MG63 (cell line): ENCODE data around the gene CELF4. TPM values are rescaled to one million over a fixed set of nuclear protein-coding genes. Genes with fewer than 3 reads are reported as not detected.

Experiments
- DNase-seq: peaks from one replicate; pipeline ENCODE4 v3.0.0-alpha.2; 2020
- H3K27me3 ChIP-seq: fragments of 250-450 bp; sonication (Bioruptor Pico); 2 replicates; pipeline ENCODE4 v1.5.1; 2020; ENCODE audit warnings: mild to moderate bottlenecking, moderate library complexity
- H3K36me3 ChIP-seq: fragments of 250-450 bp; sonication (Bioruptor Pico); 2 replicates; pipeline ENCODE4 v1.5.1; 2020; ENCODE audit warnings: mild to moderate bottlenecking, moderate library complexity
- H3K4me3 ChIP-seq: fragments of 250-450 bp; sonication (Bioruptor Pico); 2 replicates; pipeline ENCODE4 v1.5.1; 2020; ENCODE audit warnings: mild to moderate bottlenecking, moderate library complexity
- H3K9me3 ChIP-seq: fragments of 250-450 bp; sonication (Bioruptor Pico); 2 replicates; pipeline ENCODE4 v1.5.1; 2020; ENCODE audit warnings: mild to moderate bottlenecking, moderate library complexity
- total RNA-seq: library from RNA; depleted of rRNA; stranded (reverse); fragments of >200 nt; shearing (Covaris generic); gene quantifications from 2 replicates; pipeline ENCODE4 v1.2.3, GENCODE V29; 2014; ENCODE audit warnings: low replicate concordance; rRNA removed

Gene CELF4
- not detected in 2 replicates for total RNA-seq

GRCh38 chr18:37565101-37565976 lies at the start of gene CELF4:
CELF4 (minus strand) TSS chr18:37565798.
- Histone ChIP-seq H3K9me3 (no peaks in the 10 kb centered on the region), H3K36me3 (no peaks in the 10 kb centered on the region), H3K27me3 (peaks cover 53% of the 10 kb centered on the region), H3K4me3 (peak within 1 kb of the TSS; percentile 29)
- peak; percentile 9 for DNase-seq

GRCh38 chr18:37613253-37613565 lies 47.6 kb upstream of the CELF4 start:
- DNase-seq = no peak

GRCh38 chr18:37612524-37613252 lies 47.1 kb upstream of the CELF4 start:
- no peaks in the 10 kb centered on the region for H3K9me3 ChIP-seq
- DNase-seq = no peak
- H3K36me3 ChIP-seq = no peaks in the 10 kb centered on the region
- no peak overlapping the region for H3K4me3 ChIP-seq
- H3K27me3 ChIP-seq = no peaks in the 10 kb centered on the region

More at GRCh38 chr18:37613253-37613565, 47.6 kb upstream of the CELF4 start:
- H3K9me3 ChIP-seq = no peaks in the 10 kb centered on the region
- H3K36me3 ChIP-seq = no peaks in the 10 kb centered on the region
- H3K27me3 ChIP-seq = no peaks in the 10 kb centered on the region
- H3K4me3 ChIP-seq = no peak overlapping the region

- Histone ChIP-seq H3K27me3 (no peaks in the 10 kb centered on the region), H3K4me3 (no peak overlapping the region), H3K9me3 (no peaks in the 10 kb centered on the region), H3K36me3 (no peaks in the 10 kb centered on the region)
- DNase-seq = peak; percentile 7
Measured at GRCh38 chr18:37611614-37612279, 46.1 kb upstream of the CELF4 start.

GRCh38 chr18:37608876-37609275 lies 43.3 kb upstream of the CELF4 start:
- no peak for DNase-seq
- Histone ChIP-seq H3K4me3 (no peak overlapping the region), H3K27me3 (no peaks in the 10 kb centered on the region), H3K9me3 (no peaks in the 10 kb centered on the region), H3K36me3 (no peaks in the 10 kb centered on the region)

- Histone ChIP-seq H3K9me3 (no peaks in the 10 kb centered on the region), H3K4me3 (no peak overlapping the region), H3K27me3 (no peaks in the 10 kb centered on the region), H3K36me3 (no peaks in the 10 kb centered on the region)
- no peak for DNase-seq
Measured at GRCh38 chr18:37607281-37607680, 41.7 kb upstream of the CELF4 start.

GRCh38 chr18:37604032-37604431 lies 38.4 kb upstream of the CELF4 start:
- Histone ChIP-seq H3K36me3 (no peaks in the 10 kb centered on the region), H3K4me3 (no peak overlapping the region), H3K27me3 (no peaks in the 10 kb centered on the region; the same call in 1 of the 2 replicates), H3K9me3 (no peaks in the 10 kb centered on the region)
- no peak for DNase-seq

- no peak for DNase-seq
- H3K9me3 ChIP-seq = no peaks in the 10 kb centered on the region
- H3K4me3 ChIP-seq = no peak overlapping the region
- H3K36me3 ChIP-seq = no peaks in the 10 kb centered on the region
- no peaks in the 10 kb centered on the region; the same call in 1 of the 2 replicates for H3K27me3 ChIP-seq
Measured at GRCh38 chr18:37598966-37599896, 33.6 kb upstream of the CELF4 start.

- no peak overlapping the region for H3K4me3 ChIP-seq
Measured at GRCh38 chr18:37598396-37598795, 32.8 kb upstream of the CELF4 start.

GRCh38 chr18:37590346-37590745 lies 24.7 kb upstream of the CELF4 start:
- Histone ChIP-seq H3K9me3 (no peaks in the 10 kb centered on the region), H3K36me3 (no peaks in the 10 kb centered on the region), H3K27me3 (no peaks in the 10 kb centered on the region), H3K4me3 (no peak overlapping the region)
- DNase-seq = no peak

More at GRCh38 chr18:37598396-37598795, 32.8 kb upstream of the CELF4 start:
- Histone ChIP-seq H3K36me3 (no peaks in the 10 kb centered on the region), H3K9me3 (no peaks in the 10 kb centered on the region), H3K27me3 (no peaks in the 10 kb centered on the region; the same call in 1 of the 2 replicates)
- no peak for DNase-seq

GRCh38 chr18:37588289-37588688 lies 22.7 kb upstream of the CELF4 start:
- Histone ChIP-seq H3K27me3 (no peaks in the 10 kb centered on the region), H3K9me3 (no peaks in the 10 kb centered on the region), H3K4me3 (no peak overlapping the region), H3K36me3 (no peaks in the 10 kb centered on the region)
- no peak for DNase-seq

- no peaks in the 10 kb centered on the region for H3K27me3 ChIP-seq
- no peak overlapping the region for H3K4me3 ChIP-seq
- H3K36me3 ChIP-seq = no peaks in the 10 kb centered on the region
- DNase-seq = no peak
- no peaks in the 10 kb centered on the region for H3K9me3 ChIP-seq
Measured at GRCh38 chr18:37586656-37587225, 21.1 kb upstream of the CELF4 start.

GRCh38 chr18:37584952-37585695 lies 19.5 kb upstream of the CELF4 start:
- no peak overlapping the region for H3K4me3 ChIP-seq
- no peaks in the 10 kb centered on the region for H3K9me3 ChIP-seq
- H3K36me3 ChIP-seq = no peaks in the 10 kb centered on the region
- no peak for DNase-seq
- H3K27me3 ChIP-seq = no peaks in the 10 kb centered on the region

- H3K27me3 ChIP-seq = no peaks in the 10 kb centered on the region
Measured at GRCh38 chr18:37584217-37584616, 18.6 kb upstream of the CELF4 start.

GRCh38 chr18:37582261-37582660 lies 16.7 kb upstream of the CELF4 start:
- no peak for DNase-seq
- H3K9me3 ChIP-seq = no peaks in the 10 kb centered on the region
- H3K27me3 ChIP-seq = no peaks in the 10 kb centered on the region
- H3K36me3 ChIP-seq = no peaks in the 10 kb centered on the region
- H3K4me3 ChIP-seq = no peak overlapping the region

More at GRCh38 chr18:37584217-37584616, 18.6 kb upstream of the CELF4 start:
- DNase-seq = no peak
- Histone ChIP-seq H3K4me3 (no peak overlapping the region), H3K36me3 (no peaks in the 10 kb centered on the region), H3K9me3 (no peaks in the 10 kb centered on the region)
